HG02610 (cell line): ENCODE data around the gene RALGAPA2.
A peak's percentile ranks its signal among the peaks of the same experiment; 100 is the strongest.
"Not testable (repeated sequence)": the region's sequence is repeated elsewhere in the genome, so short reads cannot be mapped to it uniquely, and the experiment has no call there.

Experiments
- ATAC-seq: cut with Tn5 transposase; IDR thresholded peaks from one replicate; pipeline ENCODE4 v1.9.1; 2021; ENCODE audit warnings: mild to moderate bottlenecking, moderate library complexity; ENCODE audit not compliant: unreplicated experiment

The RALGAPA2 gene

GRCh38 chr20:20547221-20547875 is 165.1 kb downstream of the RALGAPA2 start:
- no peak for ATAC-seq

- ATAC-seq, result no peak
Measured at GRCh38 chr20:20546402-20546801, 166.0 kb downstream of the RALGAPA2 start.

GRCh38 chr20:20543348-20543747 is 169.1 kb downstream of the RALGAPA2 start:
- not testable (repeated sequence) for ATAC-seq

GRCh38 chr20:20536240-20536933 is 176.1 kb downstream of the RALGAPA2 start:
- ATAC-seq, result no peak

- ATAC-seq, result no peak
Measured at GRCh38 chr20:20535051-20535450, 177.4 kb downstream of the RALGAPA2 start.

GRCh38 chr20:20531283-20531682 is 181.2 kb downstream of the RALGAPA2 start:
- no peak for ATAC-seq

- no peak for ATAC-seq
Measured at GRCh38 chr20:20530428-20531151, 181.9 kb downstream of the RALGAPA2 start.

- no peak for ATAC-seq
Measured at GRCh38 chr20:20529597-20529996, 182.8 kb downstream of the RALGAPA2 start.

GRCh38 chr20:20528861-20529260 is 183.6 kb downstream of the RALGAPA2 start:
- ATAC-seq, result no peak

- no peak for ATAC-seq
Measured at GRCh38 chr20:20527661-20528060, 184.8 kb downstream of the RALGAPA2 start.

- no peak for ATAC-seq
Measured at GRCh38 chr20:20525756-20526155, 186.7 kb downstream of the RALGAPA2 start.

GRCh38 chr20:20525214-20525613 is 187.2 kb downstream of the RALGAPA2 start:
- no peak for ATAC-seq

- ATAC-seq, result no peak
Measured at GRCh38 chr20:20524756-20525155, 187.7 kb downstream of the RALGAPA2 start.

- no peak for ATAC-seq
Measured at GRCh38 chr20:20521736-20522135, 190.7 kb downstream of the RALGAPA2 start.

- ATAC-seq, result no peak
Measured at GRCh38 chr20:20520776-20521175, 191.7 kb downstream of the RALGAPA2 start.

- no peak for ATAC-seq
Measured at GRCh38 chr20:20519269-20519668, 193.2 kb downstream of the RALGAPA2 start.

GRCh38 chr20:20518263-20518662 is 194.2 kb downstream of the RALGAPA2 start:
- no peak for ATAC-seq

- ATAC-seq, result no peak
Measured at GRCh38 chr20:20517296-20517695, 195.1 kb downstream of the RALGAPA2 start.

GRCh38 chr20:20513720-20514119 is 198.7 kb downstream of the RALGAPA2 start:
- no peak for ATAC-seq

- peak; percentile 77 for ATAC-seq
Measured at GRCh38 chr20:20505554-20505953, 206.9 kb downstream of the RALGAPA2 start.

GRCh38 chr20:20503777-20504530 is 208.5 kb downstream of the RALGAPA2 start:
- no peak for ATAC-seq
